HG02759 (cell line): ENCODE results near the gene PTPRD.

Source experiments
- ATAC-seq: cut with Tn5 transposase; IDR thresholded peaks from one replicate; pipeline ENCODE4 v1.9.1; 2021; ENCODE audit warnings: mild to moderate bottlenecking, moderate library complexity; ENCODE audit not compliant: unreplicated experiment

PTPRD gene

GRCh38 chr9:9917400-9917799 lies 695.4 kb downstream of the PTPRD start:
- no peak for ATAC-seq

GRCh38 chr9:9914174-9914573 lies 698.6 kb downstream of the PTPRD start:
- ATAC-seq, result no peak

- ATAC-seq, result no peak
Observed at GRCh38 chr9:9913276-9913832, 699.4 kb downstream of the PTPRD start.

- ATAC-seq, result no peak
Observed at GRCh38 chr9:9912459-9912858, 700.3 kb downstream of the PTPRD start.

GRCh38 chr9:9905736-9906135 lies 707.1 kb downstream of the PTPRD start:
- ATAC-seq, result no peak

- ATAC-seq, result no peak
Observed at GRCh38 chr9:9904041-9904440, 708.8 kb downstream of the PTPRD start.

- ATAC-seq, result no peak
Observed at GRCh38 chr9:9901624-9902023, 711.2 kb downstream of the PTPRD start.

GRCh38 chr9:9893837-9894236 lies 719.0 kb downstream of the PTPRD start:
- ATAC-seq, result no peak

GRCh38 chr9:9892217-9892616 lies 720.6 kb downstream of the PTPRD start:
- ATAC-seq, result no peak

GRCh38 chr9:9881692-9882091 lies 731.1 kb downstream of the PTPRD start:
- no peak for ATAC-seq

GRCh38 chr9:9874270-9874669 lies 738.5 kb downstream of the PTPRD start:
- no peak for ATAC-seq

GRCh38 chr9:9862235-9862810 lies 750.5 kb downstream of the PTPRD start:
- ATAC-seq, result no peak

- ATAC-seq, result no peak
Observed at GRCh38 chr9:9855177-9856078, 757.4 kb downstream of the PTPRD start.

- ATAC-seq, result no peak
Observed at GRCh38 chr9:9847750-9848149, 765.1 kb downstream of the PTPRD start.

- ATAC-seq, result peak; percentile 85
Observed at GRCh38 chr9:9846557-9846956, 766.2 kb downstream of the PTPRD start.

GRCh38 chr9:9820436-9820835 lies 792.4 kb downstream of the PTPRD start:
- no peak for ATAC-seq

- ATAC-seq, result no peak
Observed at GRCh38 chr9:9819886-9820285, 792.9 kb downstream of the PTPRD start.

GRCh38 chr9:9817176-9817575 lies 795.6 kb downstream of the PTPRD start:
- ATAC-seq, result peak; percentile 49

- ATAC-seq, result no peak
Observed at GRCh38 chr9:9804109-9804508, 808.7 kb downstream of the PTPRD start.

GRCh38 chr9:9799287-9799686 lies 813.5 kb downstream of the PTPRD start:
- ATAC-seq, result peak; percentile 47

GRCh38 chr9:9792144-9792857 lies 820.5 kb downstream of the PTPRD start:
- peak; percentile 63 for ATAC-seq
